Measurements from ENCODE around the gene ADARB1.
"Not testable (repeated sequence)": the region's sequence is repeated elsewhere in the genome, so short reads cannot be mapped to it uniquely, and the experiment has no call there.

The ADARB1 gene, protein sequence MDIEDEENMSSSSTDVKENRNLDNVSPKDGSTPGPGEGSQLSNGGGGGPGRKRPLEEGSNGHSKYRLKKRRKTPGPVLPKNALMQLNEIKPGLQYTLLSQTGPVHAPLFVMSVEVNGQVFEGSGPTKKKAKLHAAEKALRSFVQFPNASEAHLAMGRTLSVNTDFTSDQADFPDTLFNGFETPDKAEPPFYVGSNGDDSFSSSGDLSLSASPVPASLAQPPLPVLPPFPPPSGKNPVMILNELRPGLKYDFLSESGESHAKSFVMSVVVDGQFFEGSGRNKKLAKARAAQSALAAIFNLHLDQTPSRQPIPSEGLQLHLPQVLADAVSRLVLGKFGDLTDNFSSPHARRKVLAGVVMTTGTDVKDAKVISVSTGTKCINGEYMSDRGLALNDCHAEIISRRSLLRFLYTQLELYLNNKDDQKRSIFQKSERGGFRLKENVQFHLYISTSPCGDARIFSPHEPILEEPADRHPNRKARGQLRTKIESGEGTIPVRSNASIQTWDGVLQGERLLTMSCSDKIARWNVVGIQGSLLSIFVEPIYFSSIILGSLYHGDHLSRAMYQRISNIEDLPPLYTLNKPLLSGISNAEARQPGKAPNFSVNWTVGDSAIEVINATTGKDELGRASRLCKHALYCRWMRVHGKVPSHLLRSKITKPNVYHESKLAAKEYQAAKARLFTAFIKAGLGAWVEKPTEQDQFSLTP

DNA sequence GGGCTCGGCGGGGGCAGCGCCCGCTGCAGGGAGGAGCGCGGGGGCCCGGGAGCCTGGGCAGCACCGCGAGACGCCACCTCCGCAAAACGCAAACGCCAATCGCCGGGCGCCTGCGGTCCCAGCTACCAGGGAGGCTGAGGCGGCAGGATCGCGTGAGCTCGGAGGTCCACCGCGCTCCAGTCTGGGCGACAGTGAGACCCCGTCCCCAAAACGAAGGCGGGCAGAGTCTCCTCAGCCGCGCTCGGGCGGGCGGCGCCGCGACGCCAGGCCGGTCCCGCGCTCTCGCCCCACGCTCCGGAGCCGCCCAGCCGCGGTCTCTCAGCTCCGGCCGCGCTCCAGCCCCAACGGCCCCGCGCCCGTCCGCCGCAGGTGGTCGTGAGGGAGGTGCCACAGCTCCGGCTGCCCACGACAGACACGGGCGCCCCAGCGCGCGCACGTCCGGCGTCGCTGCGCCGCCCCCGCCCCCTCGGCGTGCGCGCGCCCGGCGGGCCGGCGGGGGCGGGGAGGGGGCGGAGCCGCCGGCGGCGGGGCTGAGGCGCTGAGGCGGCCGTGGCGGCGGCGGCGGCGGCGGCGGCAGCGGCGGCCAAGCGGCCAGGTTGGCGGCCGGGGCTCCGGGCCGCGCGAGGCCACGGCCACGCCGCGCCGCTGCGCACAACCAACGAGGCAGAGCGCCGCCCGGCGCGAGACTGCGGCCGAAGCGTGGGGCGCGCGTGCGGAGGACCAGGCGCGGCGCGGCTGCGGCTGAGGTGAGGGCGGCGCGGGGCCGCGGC lies at the start of gene ADARB1:
TSS of gene ADARB1 (plus strand) at position 533 of the 770 bp plus-strand sequence. CDS start 97,077 bp downstream, outside the sequence.
- DNase-seq: peak; percentile 85

- no peak for DNase-seq
Observed at GRCh38 chr21:45026066-45026745, 48.2 kb upstream of the ADARB1 start.

- no peak for DNase-seq
Observed at GRCh38 chr21:45026826-45027225, 47.6 kb upstream of the ADARB1 start.

- DNase-seq: no peak
Observed at GRCh38 chr21:45027241-45028196, 46.9 kb upstream of the ADARB1 start.

DNA sequence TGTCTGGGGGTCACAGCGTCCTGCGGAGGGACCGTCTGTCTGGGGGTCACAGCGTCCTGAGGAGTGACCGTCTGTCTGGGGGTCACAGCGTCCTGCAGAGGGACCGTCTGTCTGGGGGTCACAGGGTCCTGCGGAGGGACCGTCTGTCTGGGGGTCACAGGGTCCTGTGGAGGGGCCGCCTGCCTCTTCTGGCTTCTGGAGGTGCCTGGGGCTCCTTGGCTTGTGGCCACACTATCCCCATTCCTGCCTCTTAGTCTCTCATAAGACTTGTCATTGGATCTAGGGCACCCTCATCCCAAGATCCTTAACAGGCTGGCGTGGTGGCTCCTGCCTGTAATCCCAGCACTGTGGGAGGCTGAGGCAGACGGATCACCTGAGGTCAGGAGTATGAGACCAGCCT lies 45.7 kb upstream of the ADARB1 start:
- not testable (repeated sequence) for DNase-seq

DNA sequence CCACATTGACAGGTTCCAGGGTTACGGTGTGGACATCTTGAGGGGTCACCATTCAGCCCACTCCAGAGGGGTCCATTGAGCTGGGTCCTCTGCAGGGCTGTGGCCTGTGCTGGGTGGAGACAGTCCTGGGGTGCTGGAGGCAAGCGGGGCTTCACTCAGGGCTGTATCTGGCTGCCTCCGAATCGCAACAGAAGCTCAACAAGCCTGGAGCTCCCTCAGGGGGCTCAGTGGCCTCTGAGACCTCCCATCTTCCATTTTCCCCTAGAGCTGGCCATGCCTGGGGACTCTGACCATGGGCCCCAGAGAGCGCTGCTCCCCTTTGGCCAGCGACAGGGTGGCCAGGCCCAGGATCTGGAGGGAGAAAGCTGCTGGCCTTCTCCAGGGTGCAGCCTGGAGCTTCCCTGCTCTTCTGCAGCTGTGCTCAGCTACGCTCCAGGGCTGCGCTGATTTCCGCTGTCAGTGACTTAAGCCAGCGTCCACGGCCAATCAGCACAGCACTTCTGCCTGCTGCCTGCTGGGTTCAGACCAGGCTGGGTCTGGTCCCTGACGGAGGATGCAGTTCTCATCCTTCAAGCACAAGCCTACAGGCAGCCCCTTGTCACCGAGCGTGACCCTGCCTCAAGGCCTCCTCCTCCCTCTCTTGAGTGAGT lies 45.0 kb upstream of the ADARB1 start:
- DNase-seq: no peak

DNA sequence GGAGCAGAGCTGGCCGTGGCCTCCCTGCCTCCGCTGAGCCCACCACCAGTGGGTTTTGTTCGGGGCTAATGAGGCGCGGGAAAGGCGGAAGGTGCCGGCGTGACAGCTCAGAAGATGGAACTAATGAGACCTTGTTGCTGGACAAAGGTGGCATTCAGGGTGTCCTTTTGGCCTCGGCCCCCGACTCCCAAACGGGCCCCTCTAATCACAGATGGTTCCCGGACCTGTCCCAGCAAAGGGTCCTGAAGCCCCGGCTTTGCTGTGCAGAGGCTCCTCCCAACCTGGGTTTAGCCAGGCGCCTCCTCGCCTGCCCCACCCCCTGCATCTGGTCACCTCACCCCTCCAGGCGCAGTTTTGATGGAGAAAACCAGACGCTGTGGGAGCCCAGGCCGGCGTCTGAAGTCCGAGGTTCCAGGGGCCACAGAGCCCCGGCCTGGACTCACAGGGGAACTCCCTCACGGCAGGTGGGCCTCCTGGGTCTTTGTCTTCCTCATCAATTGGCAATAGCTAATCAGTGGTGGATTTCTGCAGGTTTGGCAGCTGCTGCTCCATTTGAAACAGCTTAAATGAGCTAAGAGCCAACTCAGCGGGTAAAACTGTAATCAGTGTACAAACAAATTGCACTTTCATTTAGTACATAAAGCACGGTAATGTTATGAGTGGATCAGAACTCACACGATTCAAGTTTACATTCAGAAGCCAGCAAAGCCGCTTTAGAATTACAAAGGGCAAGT lies 44.3 kb upstream of the ADARB1 start:
- no peak for DNase-seq

- no peak for DNase-seq
Observed at GRCh38 chr21:45030682-45031570, 43.5 kb upstream of the ADARB1 start.

DNA sequence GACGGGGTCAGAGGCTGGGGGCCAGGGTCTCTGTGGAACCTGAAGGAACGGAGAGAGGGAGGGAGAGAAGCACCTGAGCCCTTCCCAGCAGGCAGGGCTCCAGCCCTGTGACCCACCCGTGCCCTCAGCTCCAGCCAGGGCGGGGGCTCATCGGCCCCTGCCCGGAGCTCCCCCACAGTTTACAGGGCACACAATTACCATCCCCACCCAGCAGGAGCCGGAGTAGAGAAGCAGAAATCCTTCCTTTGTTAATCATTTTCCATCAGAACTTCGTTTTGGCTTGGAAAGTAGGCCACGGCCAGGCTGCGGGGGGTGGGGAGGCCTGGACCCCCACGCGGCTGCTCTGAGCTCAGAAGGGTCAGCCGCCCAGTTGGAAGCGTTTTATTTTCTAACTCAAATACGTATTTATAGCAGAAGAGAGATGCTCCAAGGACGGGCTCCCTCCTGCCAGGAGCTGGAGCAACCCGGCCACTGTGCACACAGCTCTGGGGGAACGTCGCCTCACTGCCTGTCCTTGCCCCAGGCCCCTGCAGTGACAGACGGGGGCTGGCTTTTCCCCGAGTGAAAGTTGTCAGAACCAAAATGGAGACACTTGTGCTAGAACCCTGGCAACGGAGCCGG lies 42.7 kb upstream of the ADARB1 start:
- no peak for DNase-seq

- DNase-seq: no peak
Observed at GRCh38 chr21:45032332-45032731, 42.0 kb upstream of the ADARB1 start.

DNA sequence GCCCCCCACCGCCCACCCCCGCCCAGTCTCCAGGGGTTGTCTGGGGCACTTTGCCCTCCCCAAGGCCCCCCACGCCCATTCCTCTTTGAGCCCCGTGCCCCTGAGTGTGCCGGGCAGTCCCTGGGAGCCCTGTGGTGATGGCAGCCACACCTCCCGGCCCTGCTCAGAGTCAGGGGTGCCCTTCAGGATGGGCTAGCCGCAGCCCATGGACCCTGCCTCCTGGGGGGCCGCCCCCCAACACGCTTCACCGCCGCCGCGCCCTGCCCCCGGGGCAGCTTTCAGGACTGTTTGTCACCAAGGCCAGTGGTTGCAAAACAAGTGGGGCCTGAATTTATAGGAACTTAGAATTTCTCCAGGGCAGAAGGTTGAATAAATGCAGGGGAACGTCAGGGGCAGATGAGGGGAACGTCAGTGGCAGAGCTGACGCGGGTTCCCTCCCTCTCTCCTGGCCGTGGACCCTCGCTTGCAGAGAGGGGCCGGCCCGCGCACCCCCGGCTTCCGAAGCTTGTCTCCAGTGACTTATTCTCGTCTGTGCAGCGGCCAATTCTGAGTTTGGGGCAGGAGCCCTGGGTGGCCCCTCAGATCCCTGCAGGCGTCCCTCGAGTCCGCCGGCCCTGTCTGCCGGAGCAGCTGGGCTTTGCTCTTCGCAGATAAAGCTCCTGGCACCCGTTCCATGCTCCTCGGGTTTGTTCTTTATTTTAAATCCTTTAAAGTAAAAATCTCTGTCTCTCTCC lies 41.2 kb upstream of the ADARB1 start:
- no peak for DNase-seq

GRCh38 chr21:45033791-45034555 lies 40.4 kb upstream of the ADARB1 start:
- DNase-seq: no peak

DNA sequence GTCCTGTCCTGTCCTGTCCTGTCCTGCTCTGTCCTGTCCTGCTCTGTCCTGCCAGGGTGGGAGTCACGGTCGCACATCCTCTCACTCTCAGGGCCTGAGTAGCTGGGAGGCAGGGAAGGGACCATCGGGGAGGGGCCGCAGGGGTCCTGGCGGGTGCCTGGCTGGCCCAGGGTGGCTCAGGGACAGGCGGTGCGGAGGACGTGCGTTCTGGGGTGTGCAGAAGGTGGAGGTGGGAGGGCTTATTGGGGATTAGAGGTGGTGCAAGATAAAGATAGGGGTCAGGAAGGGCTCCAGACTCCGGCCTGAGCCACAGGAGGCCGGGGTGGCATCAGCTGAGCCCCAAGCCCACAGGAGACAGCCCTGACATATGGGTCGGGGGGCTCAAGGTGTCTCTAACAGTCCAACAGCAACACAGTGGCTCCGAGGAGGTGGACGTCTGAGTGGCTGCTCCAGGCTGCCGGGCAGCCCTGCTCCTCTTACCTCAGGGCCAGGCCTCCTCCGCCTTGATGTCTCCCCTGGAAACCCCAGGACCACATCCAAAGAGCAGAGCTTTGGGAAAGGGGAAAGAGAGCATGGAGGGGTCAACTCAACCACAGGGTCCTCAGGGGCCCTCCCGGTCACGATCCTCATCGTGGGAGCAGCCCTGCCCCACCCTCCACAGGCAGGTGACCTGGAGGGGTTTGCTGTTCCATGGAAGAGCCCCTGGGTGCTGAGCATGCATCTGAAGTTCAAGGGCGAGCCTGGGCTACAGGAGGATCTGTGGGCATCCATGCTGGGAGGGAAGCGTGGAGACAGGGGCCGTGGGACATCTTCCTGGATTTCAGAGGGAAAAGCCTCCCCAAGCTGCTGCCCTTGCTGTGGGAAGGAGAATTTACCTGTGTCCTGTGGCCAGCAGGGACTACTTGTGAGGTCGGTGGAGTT lies 39.6 kb upstream of the ADARB1 start:
- DNase-seq: no peak

DNA sequence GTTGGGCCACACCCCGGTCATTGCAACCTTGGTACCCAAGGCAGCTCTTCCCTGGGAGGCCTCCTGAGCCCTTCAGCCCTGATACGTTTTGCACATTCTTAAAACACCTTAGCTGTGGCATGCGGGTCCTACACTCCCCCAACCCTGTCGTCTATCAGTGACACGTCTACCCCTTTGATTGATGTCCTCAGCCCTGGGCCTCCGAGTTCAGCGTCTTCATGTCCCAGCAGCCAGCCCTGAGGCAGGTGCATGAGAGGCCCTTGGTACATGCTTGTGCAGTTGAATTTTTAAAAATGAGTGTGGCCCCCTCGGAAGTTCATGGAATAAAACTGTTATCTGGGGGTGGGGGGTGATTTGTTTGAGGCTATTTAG lies 38.9 kb upstream of the ADARB1 start:
- no peak for DNase-seq

DNA sequence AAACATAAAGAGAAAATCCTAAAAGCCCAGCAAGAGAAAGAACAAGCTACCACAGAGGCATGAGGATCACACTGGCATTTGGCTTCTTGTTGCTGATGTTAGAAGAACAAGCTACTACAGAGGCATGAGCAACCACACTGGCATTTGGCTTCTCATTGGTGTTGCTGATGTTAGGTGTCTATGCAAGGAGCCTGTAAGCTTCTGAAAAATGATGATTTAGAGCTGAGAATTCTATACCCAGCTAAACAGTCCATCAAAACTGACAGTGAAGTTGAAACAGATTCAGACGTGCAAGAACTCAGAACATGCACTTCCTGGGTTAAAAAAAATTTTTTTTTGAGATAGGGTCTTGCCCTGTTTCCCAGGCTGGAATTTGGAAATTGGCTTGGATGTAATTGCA lies 37.8 kb upstream of the ADARB1 start:
- DNase-seq: no peak

DNA sequence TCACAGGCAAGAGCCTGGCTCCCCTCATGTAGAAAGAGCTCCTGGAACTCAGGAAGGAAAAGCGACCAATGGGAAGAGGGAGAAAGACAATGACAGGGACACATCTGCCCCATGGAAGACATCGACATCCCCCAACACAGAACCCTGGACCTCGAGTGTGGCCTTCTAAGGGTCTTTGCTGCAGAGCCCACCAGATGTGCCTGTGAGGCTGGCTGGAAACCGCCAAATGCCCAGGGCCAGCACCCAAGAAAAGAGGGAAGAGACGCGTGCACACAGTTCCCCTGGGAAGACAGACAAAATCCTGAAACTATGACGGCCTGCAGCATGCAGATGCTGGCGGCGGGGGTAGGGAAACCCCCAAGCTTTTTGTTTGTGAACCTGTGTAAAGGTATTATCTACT lies 36.4 kb upstream of the ADARB1 start:
- no peak for DNase-seq
